ENCODE measurements around the gene PCA3.

PCA3 gene

GRCh38 chr9:76827296-76828080 is 63.2 kb downstream of the PCA3 start:
- H3K27me3 Mint-ChIP-seq (ENCODE audit: low read depth) = no peaks in the 10 kb centered on the region

GRCh38 chr9:76828447-76828846 is 64.2 kb downstream of the PCA3 start:
- H3K27me3 Mint-ChIP-seq (ENCODE audit: low read depth) = no peaks in the 10 kb centered on the region
- H3K36me3 Mint-ChIP-seq (ENCODE audit: low read depth) = no peaks in the 10 kb centered on the region

More at GRCh38 chr9:76827296-76828080, 63.2 kb downstream of the PCA3 start:
- Mint-ChIP-seq H3K9me3 (no peaks in the 10 kb centered on the region), H3K4me3 (no peak overlapping the region), H3K27ac (no peak overlapping the region), H3K36me3 (ENCODE audit: low read depth) (no peaks in the 10 kb centered on the region), H3K4me1 (ENCODE audit: low read depth) (no peaks in the 10 kb centered on the region)

GRCh38 chr9:76835571-76836283 is 71.5 kb downstream of the PCA3 start:
- Mint-ChIP-seq H3K27ac (no peak overlapping the region), H3K9me3 (no peaks in the 10 kb centered on the region), H3K4me3 (no peak overlapping the region), H3K4me1 (ENCODE audit: low read depth) (no peaks in the 10 kb centered on the region), H3K27me3 (ENCODE audit: low read depth) (no peaks in the 10 kb centered on the region), H3K36me3 (ENCODE audit: low read depth) (no peaks in the 10 kb centered on the region)

More at GRCh38 chr9:76828447-76828846, 64.2 kb downstream of the PCA3 start:
- H3K27ac Mint-ChIP-seq = no peak overlapping the region
- no peak overlapping the region for H3K4me3 Mint-ChIP-seq
- no peaks in the 10 kb centered on the region for H3K9me3 Mint-ChIP-seq
- H3K4me1 Mint-ChIP-seq (ENCODE audit: low read depth) = no peaks in the 10 kb centered on the region
